Neuron (in vitro differentiated cells): ENCODE data around the gene UTP20.
A peak's percentile ranks its signal among the peaks of the same experiment; 100 is the strongest.
"Not testable (repeated sequence)": the region's sequence is repeated elsewhere in the genome, so short reads cannot be mapped to it uniquely, and the experiment has no call there.

Source experiments
- H2AFZ ChIP-seq: one replicate; pipeline ENCODE4 v1.6.1; 2013; ENCODE audit warnings: low read depth, mild to moderate bottlenecking, inconsistent platforms, low read length, moderate library complexity
- H3K27me3 ChIP-seq: one replicate; pipeline ENCODE4 v1.6.1; 2013; ENCODE audit warnings: low read length; ENCODE audit not compliant: insufficient read depth
- H3K36me3 ChIP-seq: one replicate; pipeline ENCODE4 v1.6.1; 2013; ENCODE audit warnings: low read length; ENCODE audit not compliant: insufficient read depth
- H3K4me1 ChIP-seq: one replicate; pipeline ENCODE4 v1.6.1; 2013; ENCODE audit warnings: low read length; ENCODE audit not compliant: insufficient read depth
- H3K4me3 ChIP-seq: 2 replicates; pipeline ENCODE4 v1.5.1; 2013; ENCODE audit warnings: mild to moderate bottlenecking, low read length, moderate library complexity
- H3K9me3 ChIP-seq: one replicate; pipeline ENCODE4 v1.6.1; 2013; ENCODE audit warnings: low read length

Gene UTP20

GRCh38 chr12:101336437-101336836 lies 56.5 kb downstream of the UTP20 start:
- no peak overlapping the region for H3K4me3 ChIP-seq
- H2AFZ ChIP-seq: no peak overlapping the region
- no peaks in the 10 kb centered on the region for H3K4me1 ChIP-seq
- H3K9me3 ChIP-seq: no peaks in the 10 kb centered on the region
- H3K27me3 ChIP-seq: no peaks in the 10 kb centered on the region
- H3K36me3 ChIP-seq: peaks cover 30% of the 10 kb centered on the region

GRCh38 chr12:101338087-101338486 lies 58.2 kb downstream of the UTP20 start:
- Histone ChIP-seq H3K9me3 (no peaks in the 10 kb centered on the region), H2AFZ (no peak overlapping the region), H3K36me3 (peaks cover 42% of the 10 kb centered on the region), H3K4me3 (no peak overlapping the region), H3K27me3 (no peaks in the 10 kb centered on the region), H3K4me1 (no peaks in the 10 kb centered on the region)

- H3K27me3 ChIP-seq: no peaks in the 10 kb centered on the region
- H2AFZ ChIP-seq: no peak overlapping the region
- no peaks in the 10 kb centered on the region for H3K9me3 ChIP-seq
- H3K4me3 ChIP-seq: no peak overlapping the region
- peaks cover 50% of the 10 kb centered on the region for H3K36me3 ChIP-seq
- H3K4me1 ChIP-seq: no peaks in the 10 kb centered on the region
Observed at GRCh38 chr12:101343893-101344292, 64.0 kb downstream of the UTP20 start.

GRCh38 chr12:101351682-101352081 lies 71.8 kb downstream of the UTP20 start:
- H2AFZ ChIP-seq: no peak overlapping the region
- H3K9me3 ChIP-seq: peaks cover 4% of the 10 kb centered on the region
- H3K4me3 ChIP-seq: no peak overlapping the region
- H3K4me1 ChIP-seq: no peaks in the 10 kb centered on the region
- H3K27me3 ChIP-seq: no peaks in the 10 kb centered on the region
- H3K36me3 ChIP-seq: peaks cover 40% of the 10 kb centered on the region

- no peak overlapping the region for H2AFZ ChIP-seq
- H3K36me3 ChIP-seq: peaks cover 40% of the 10 kb centered on the region
- H3K4me3 ChIP-seq: no peak overlapping the region
- H3K4me1 ChIP-seq: no peaks in the 10 kb centered on the region
- H3K27me3 ChIP-seq: no peaks in the 10 kb centered on the region
- H3K9me3 ChIP-seq: no peaks in the 10 kb centered on the region
Observed at GRCh38 chr12:101356794-101357193, 76.9 kb downstream of the UTP20 start.

GRCh38 chr12:101361455-101361854 lies 81.5 kb downstream of the UTP20 start:
- Histone ChIP-seq H3K27me3 (no peaks in the 10 kb centered on the region), H3K36me3 (peaks cover 63% of the 10 kb centered on the region), H3K4me3 (no peak overlapping the region), H3K9me3 (no peaks in the 10 kb centered on the region), H3K4me1 (no peaks in the 10 kb centered on the region), H2AFZ (no peak overlapping the region)

GRCh38 chr12:101368016-101368415 lies 88.1 kb downstream of the UTP20 start:
- Histone ChIP-seq H3K27me3 (no peaks in the 10 kb centered on the region), H2AFZ (no peak overlapping the region), H3K4me3 (no peak overlapping the region), H3K36me3 (peaks cover 78% of the 10 kb centered on the region), H3K4me1 (no peaks in the 10 kb centered on the region), H3K9me3 (no peaks in the 10 kb centered on the region)

GRCh38 chr12:101372431-101372830 lies 92.5 kb downstream of the UTP20 start:
- peaks cover 66% of the 10 kb centered on the region for H3K36me3 ChIP-seq

GRCh38 chr12:101375573-101375972 lies 95.7 kb downstream of the UTP20 start:
- Histone ChIP-seq H3K4me1 (no peaks in the 10 kb centered on the region), H3K36me3 (peaks cover 51% of the 10 kb centered on the region), H2AFZ (no peak overlapping the region), H3K27me3 (no peaks in the 10 kb centered on the region), H3K4me3 (no peak overlapping the region), H3K9me3 (no peaks in the 10 kb centered on the region)

More at GRCh38 chr12:101372431-101372830, 92.5 kb downstream of the UTP20 start:
- H3K9me3 ChIP-seq: no peaks in the 10 kb centered on the region
- no peak overlapping the region for H3K4me3 ChIP-seq
- no peaks in the 10 kb centered on the region for H3K4me1 ChIP-seq
- H3K27me3 ChIP-seq: no peaks in the 10 kb centered on the region
- H2AFZ ChIP-seq: no peak overlapping the region

- Histone ChIP-seq H3K9me3 (no peaks in the 10 kb centered on the region), H3K36me3 (peaks cover 46% of the 10 kb centered on the region), H3K4me3 (no peak overlapping the region), H2AFZ (no peak overlapping the region), H3K4me1 (no peaks in the 10 kb centered on the region), H3K27me3 (no peaks in the 10 kb centered on the region)
Observed at GRCh38 chr12:101379149-101379548, 99.2 kb downstream of the UTP20 start.

GRCh38 chr12:101391181-101391580 lies 111.3 kb downstream of the UTP20 start:
- not testable (repeated sequence) for H3K27me3 ChIP-seq, H2AFZ ChIP-seq, H3K9me3 ChIP-seq, H3K4me1 ChIP-seq, H3K4me3 ChIP-seq
- H3K36me3 ChIP-seq: peaks cover 43% of the 10 kb centered on the region

- H3K4me3 ChIP-seq: peak overlapping the region; percentile 84
- peaks cover 7% of the 10 kb centered on the region for H3K4me1 ChIP-seq
- H3K36me3 ChIP-seq: no peaks in the 10 kb centered on the region
- H3K9me3 ChIP-seq: no peaks in the 10 kb centered on the region
- no peaks in the 10 kb centered on the region for H3K27me3 ChIP-seq
- H2AFZ ChIP-seq: peak overlapping the region; percentile 51
Observed at GRCh38 chr12:101407049-101407435, 127.1 kb downstream of the UTP20 start.

GRCh38 chr12:101407436-101408345 lies 127.8 kb downstream of the UTP20 start, which contains the start of gene ARL1:
Gene ARL1, minus strand, starts transcription at chr12:101407772. Its CDS starts 127 bp downstream, at chr12:101407645.
- no peaks in the 10 kb centered on the region for H3K27me3 ChIP-seq
- peak within 1 kb of the TSS; percentile 51 for H2AFZ ChIP-seq
- H3K9me3 ChIP-seq: no peaks in the 10 kb centered on the region
- peak within 1 kb of the TSS; percentile 84 for H3K4me3 ChIP-seq
- peaks cover 7% of the 10 kb centered on the region for H3K4me1 ChIP-seq
- no peaks in the 10 kb centered on the region for H3K36me3 ChIP-seq
